ENCODE data around the gene UGT1A9. TPM values are rescaled to one million over a fixed set of nuclear protein-coding genes. Genes with fewer than 3 reads are reported as not detected.

UGT1A9 gene
- total RNA-seq, 1 experiment from 2014 or later = not detected

GRCh38 chr2:233672886-233673285, 1.2 kb downstream of the UGT1A9 start:
- no peaks in the 10 kb centered on the region for H3K36me3 ChIP-seq (ENCODE audit: insufficient read depth, low read length)
- H3K4me3 ChIP-seq (ENCODE audit: low read length) = no peak overlapping the region
- H3K27me3 ChIP-seq (ENCODE audit: low read length) = no peaks in the 10 kb centered on the region
- no peak for DNase-seq
- H4K20me1 ChIP-seq (ENCODE audit: insufficient read depth, low read depth, low read length) = no peaks in the 10 kb centered on the region
- H2AFZ ChIP-seq (ENCODE audit: low read length) = no peak overlapping the region
- H3K9me3 ChIP-seq (ENCODE audit: low read length) = no peaks in the 10 kb centered on the region
- peaks cover 11% of the 10 kb centered on the region for H3K4me1 ChIP-seq (ENCODE audit: low read length)
- H3K9ac ChIP-seq (ENCODE audit: low read length) = no peak overlapping the region
- no peaks in the 10 kb centered on the region for H3K79me2 ChIP-seq (ENCODE audit: low read length)
- no peak overlapping the region for H3K27ac ChIP-seq (ENCODE audit: low read length)
- no peaks in the 10 kb centered on the region for H3K9me2 ChIP-seq (replicated peaks; ENCODE audit: insufficient read depth, low read length)
- no peak overlapping the region for H3K4me2 ChIP-seq (ENCODE audit: low read depth, low read length, poor library complexity, severe bottlenecking)

- H3K79me2 ChIP-seq (ENCODE audit: low read length) = no peaks in the 10 kb centered on the region
- no peaks in the 10 kb centered on the region for H3K36me3 ChIP-seq (ENCODE audit: insufficient read depth, low read length)
- H2AFZ ChIP-seq (ENCODE audit: low read length) = no peak overlapping the region
- H3K27me3 ChIP-seq (ENCODE audit: low read length) = no peaks in the 10 kb centered on the region
- H4K20me1 ChIP-seq (ENCODE audit: insufficient read depth, low read depth, low read length) = no peaks in the 10 kb centered on the region
- peaks cover 21% of the 10 kb centered on the region for H3K4me1 ChIP-seq (ENCODE audit: low read length)
- no peak overlapping the region for H3K4me2 ChIP-seq (ENCODE audit: low read depth, low read length, poor library complexity, severe bottlenecking)
- DNase-seq = no peak
- H3K27ac ChIP-seq (ENCODE audit: low read length) = no peak overlapping the region
- no peak overlapping the region for H3K4me3 ChIP-seq (ENCODE audit: low read length)
- no peaks in the 10 kb centered on the region for H3K9me2 ChIP-seq (replicated peaks; ENCODE audit: insufficient read depth, low read length)
- H3K9me3 ChIP-seq (ENCODE audit: low read length) = no peaks in the 10 kb centered on the region
- H3K9ac ChIP-seq (ENCODE audit: low read length) = no peak overlapping the region
Measured at GRCh38 chr2:233673896-233674295, 2.2 kb downstream of the UGT1A9 start.

GRCh38 chr2:233674314-233674713, 2.6 kb downstream of the UGT1A9 start:
- Histone ChIP-seq H3K4me2 (ENCODE audit: low read depth, low read length, poor library complexity, severe bottlenecking) (no peak overlapping the region), H3K9me3 (ENCODE audit: low read length) (no peaks in the 10 kb centered on the region), H3K79me2 (ENCODE audit: low read length) (no peaks in the 10 kb centered on the region), H3K9me2 (replicated peaks; ENCODE audit: insufficient read depth, low read length) (no peaks in the 10 kb centered on the region), H3K4me1 (ENCODE audit: low read length) (peaks cover 22% of the 10 kb centered on the region), H3K9ac (ENCODE audit: low read length) (no peak overlapping the region), H3K27ac (ENCODE audit: low read length) (no peak overlapping the region), H2AFZ (ENCODE audit: low read length) (no peak overlapping the region), H3K4me3 (ENCODE audit: low read length) (no peak overlapping the region), H3K36me3 (ENCODE audit: insufficient read depth, low read length) (no peaks in the 10 kb centered on the region), H4K20me1 (ENCODE audit: insufficient read depth, low read depth, low read length) (no peaks in the 10 kb centered on the region), H3K27me3 (ENCODE audit: low read length) (no peaks in the 10 kb centered on the region)
- peak; percentile 65 for DNase-seq

- Histone ChIP-seq H3K79me2 (ENCODE audit: low read length) (no peaks in the 10 kb centered on the region), H3K4me3 (ENCODE audit: low read length) (no peak overlapping the region), H4K20me1 (ENCODE audit: insufficient read depth, low read depth, low read length) (no peaks in the 10 kb centered on the region)
Measured at GRCh38 chr2:233674995-233675394, 3.3 kb downstream of the UGT1A9 start.

GRCh38 chr2:233676046-233676445, 4.3 kb downstream of the UGT1A9 start:
- no peaks in the 10 kb centered on the region for H3K79me2 ChIP-seq (ENCODE audit: low read length)
- no peaks in the 10 kb centered on the region for H3K9me3 ChIP-seq (ENCODE audit: low read length)
- DNase-seq = no peak
- H4K20me1 ChIP-seq (ENCODE audit: insufficient read depth, low read depth, low read length) = no peaks in the 10 kb centered on the region
- H3K36me3 ChIP-seq (ENCODE audit: insufficient read depth, low read length) = no peaks in the 10 kb centered on the region
- no peak overlapping the region for H2AFZ ChIP-seq (ENCODE audit: low read length)
- peaks cover 22% of the 10 kb centered on the region for H3K4me1 ChIP-seq (ENCODE audit: low read length)
- no peak overlapping the region for H3K4me2 ChIP-seq (ENCODE audit: low read depth, low read length, poor library complexity, severe bottlenecking)
- no peak overlapping the region for H3K4me3 ChIP-seq (ENCODE audit: low read length)
- H3K9me2 ChIP-seq (replicated peaks; ENCODE audit: insufficient read depth, low read length) = no peaks in the 10 kb centered on the region
- no peak overlapping the region for H3K27ac ChIP-seq (ENCODE audit: low read length)
- H3K27me3 ChIP-seq (ENCODE audit: low read length) = no peaks in the 10 kb centered on the region
- H3K9ac ChIP-seq (ENCODE audit: low read length) = no peak overlapping the region

More at GRCh38 chr2:233674995-233675394, 3.3 kb downstream of the UGT1A9 start:
- Histone ChIP-seq H3K4me2 (ENCODE audit: low read depth, low read length, poor library complexity, severe bottlenecking) (no peak overlapping the region), H3K9me3 (ENCODE audit: low read length) (no peaks in the 10 kb centered on the region), H2AFZ (ENCODE audit: low read length) (no peak overlapping the region), H3K9me2 (replicated peaks; ENCODE audit: insufficient read depth, low read length) (no peaks in the 10 kb centered on the region), H3K9ac (ENCODE audit: low read length) (no peak overlapping the region), H3K4me1 (ENCODE audit: low read length) (peaks cover 22% of the 10 kb centered on the region), H3K36me3 (ENCODE audit: insufficient read depth, low read length) (no peaks in the 10 kb centered on the region), H3K27ac (ENCODE audit: low read length) (no peak overlapping the region), H3K27me3 (ENCODE audit: low read length) (no peaks in the 10 kb centered on the region)
- DNase-seq = no peak

- no peaks in the 10 kb centered on the region for H3K27me3 ChIP-seq (ENCODE audit: low read length)
- H3K4me3 ChIP-seq (ENCODE audit: low read length) = no peak overlapping the region
- no peaks in the 10 kb centered on the region for H3K36me3 ChIP-seq (ENCODE audit: insufficient read depth, low read length)
- H3K4me1 ChIP-seq (ENCODE audit: low read length) = peaks cover 30% of the 10 kb centered on the region
- no peak overlapping the region for H3K9ac ChIP-seq (ENCODE audit: low read length)
- no peak overlapping the region for H3K4me2 ChIP-seq (ENCODE audit: low read depth, low read length, poor library complexity, severe bottlenecking)
- H3K79me2 ChIP-seq (ENCODE audit: low read length) = no peaks in the 10 kb centered on the region
- DNase-seq = no peak
- no peaks in the 10 kb centered on the region for H3K9me2 ChIP-seq (replicated peaks; ENCODE audit: insufficient read depth, low read length)
- H4K20me1 ChIP-seq (ENCODE audit: insufficient read depth, low read depth, low read length) = no peaks in the 10 kb centered on the region
- H3K9me3 ChIP-seq (ENCODE audit: low read length) = no peaks in the 10 kb centered on the region
- H3K27ac ChIP-seq (ENCODE audit: low read length) = no peak overlapping the region
- H2AFZ ChIP-seq (ENCODE audit: low read length) = no peak overlapping the region
Measured at GRCh38 chr2:233679196-233679595, 7.5 kb downstream of the UGT1A9 start.

- Histone ChIP-seq H3K9me2 (replicated peaks; ENCODE audit: insufficient read depth, low read length) (no peaks in the 10 kb centered on the region), H3K4me3 (ENCODE audit: low read length) (no peak overlapping the region), H4K20me1 (ENCODE audit: insufficient read depth, low read depth, low read length) (no peaks in the 10 kb centered on the region), H2AFZ (ENCODE audit: low read length) (no peak overlapping the region), H3K36me3 (ENCODE audit: insufficient read depth, low read length) (no peaks in the 10 kb centered on the region), H3K9me3 (ENCODE audit: low read length) (no peaks in the 10 kb centered on the region), H3K27me3 (ENCODE audit: low read length) (no peaks in the 10 kb centered on the region), H3K27ac (ENCODE audit: low read length) (no peak overlapping the region), H3K9ac (ENCODE audit: low read length) (no peak overlapping the region), H3K4me1 (ENCODE audit: low read length) (peaks cover 30% of the 10 kb centered on the region), H3K4me2 (ENCODE audit: low read depth, low read length, poor library complexity, severe bottlenecking) (no peak overlapping the region), H3K79me2 (ENCODE audit: low read length) (no peaks in the 10 kb centered on the region)
- peak; percentile 16 for DNase-seq
Measured at GRCh38 chr2:233680361-233681045, 8.8 kb downstream of the UGT1A9 start.

GRCh38 chr2:233681521-233682099, 9.9 kb downstream of the UGT1A9 start, which contains the start of gene UGT1A7:
TSS of gene UGT1A7 (plus strand) at chr2:233681901. CDS start at chr2:233681938, 37 bp downstream.
- Histone ChIP-seq H3K4me1 (ENCODE audit: low read length) (peaks cover 30% of the 10 kb centered on the region), H3K9me3 (ENCODE audit: low read length) (no peaks in the 10 kb centered on the region), H4K20me1 (ENCODE audit: insufficient read depth, low read depth, low read length) (no peaks in the 10 kb centered on the region), H2AFZ (ENCODE audit: low read length) (no peak within 1 kb of the TSS), H3K27ac (ENCODE audit: low read length) (no peak within 1 kb of the TSS), H3K9ac (ENCODE audit: low read length) (no peak within 1 kb of the TSS), H3K4me3 (ENCODE audit: low read length) (no peak within 1 kb of the TSS), H3K79me2 (ENCODE audit: low read length) (no peaks in the 10 kb centered on the region), H3K27me3 (ENCODE audit: low read length) (no peaks in the 10 kb centered on the region), H3K4me2 (ENCODE audit: low read depth, low read length, poor library complexity, severe bottlenecking) (peak within 1 kb of the TSS; percentile 14), H3K9me2 (replicated peaks; ENCODE audit: insufficient read depth, low read length) (no peaks in the 10 kb centered on the region), H3K36me3 (ENCODE audit: insufficient read depth, low read length) (no peaks in the 10 kb centered on the region)
- peak; percentile 21 for DNase-seq
